Gastroesophageal sphincter (tissue), 4 donors: ENCODE results near the gene LRRFIP1. TPM values are rescaled to one million over a fixed set of nuclear protein-coding genes. Genes with fewer than 3 reads are reported as not detected.

Experiments used
- ATAC-seq: fragments of 150-250 bp; one replicate; pipeline ENCODE4 v1.9.1; 2016; ENCODE audit warnings: mild to moderate bottlenecking, moderate library complexity
- H3K27ac ChIP-seq, 4 donors: fragments of 200-600 bp; sonication (generic) in 3 of 4; 1 replicate in 3 of 4; 2 replicates in 1 of 4; pipeline ENCODE4 v1.5.1; 2016 to 2019
- H3K27me3 ChIP-seq: fragments of 200-600 bp; sonication (generic); one replicate; pipeline ENCODE4 v1.5.1; 2019
- H3K36me3 ChIP-seq, 2 donors: fragments of 200-600 bp; sonication (generic); one replicate each; pipeline ENCODE4 v1.5.1; 2019; ENCODE audit warnings: control low read depth in 1 of 2
- H3K4me1 ChIP-seq, 3 donors: fragments of 200-600 bp; sonication (generic); 1 replicate in 2 of 3; 2 replicates in 1 of 3; pipeline ENCODE4 v1.5.1; 2016 to 2019; ENCODE audit warnings: control low read depth in 2 of 3
- H3K4me3 ChIP-seq, 2 donors: fragments of 200-600 bp; sonication (generic); one replicate each; pipeline ENCODE4 v1.5.1; 2019; ENCODE audit warnings: mild to moderate bottlenecking in 1 of 2, moderate library complexity in 1 of 2
- H3K9me3 ChIP-seq, 3 donors: fragments of 200-600 bp; sonication (generic); one replicate each; pipeline ENCODE4 v1.5.1; 2017 to 2019; ENCODE audit warnings: control low read depth in 2 of 3
- CTCF ChIP-seq, 4 experiments: fragments of 200-600 bp in 2 of 4; fragments of 450-650 bp in 2 of 4; sonication (generic) in 1 of 4; IDR thresholded peaks; one replicate each; pipeline ENCODE4 v1.5.1; 2017 to 2019; ENCODE audit warnings: antibody characterized with exemption in 4 of 4, mild to moderate bottlenecking in 2 of 4, moderate library complexity in 2 of 4
- EP300 ChIP-seq: sonication (generic); formaldehyde crosslinking; IDR thresholded peaks from one replicate; pipeline ENCODE4 v1.6.1; 2017; ENCODE audit warnings: antibody characterized with exemption, mild to moderate bottlenecking
- POLR2A ChIP-seq, 2 donors: fragments of 450-650 bp; IDR thresholded peaks; one replicate each; pipeline ENCODE4 v1.6.1; 2017; ENCODE audit warnings: antibody characterized with exemption in 2 of 2, mild to moderate bottlenecking in 2 of 2, moderate library complexity in 1 of 2
- POLR2AphosphoS5 ChIP-seq: sonication (generic); formaldehyde crosslinking; IDR thresholded peaks from one replicate; pipeline ENCODE4 v1.6.1; 2017; ENCODE audit warnings: antibody characterized with exemption
- WGBS, 2 donors: methylation state at CpG; one replicate each; pipeline ENCODE4 v1.1.5; 2018; ENCODE audit warnings: low coverage in 1 of 2; 5-methylcytosine and 5-hydroxymethylcytosine counted together
- total RNA-seq, 4 donors: library from RNA; depleted of rRNA; stranded (reverse); fragments of >200 nt; gene quantifications; one replicate each; pipeline ENCODE4 v1.1.0, GENCODE V29; 2016

The LRRFIP1 gene
- total RNA-seq, 4 donors from 2014 or later: 164 to 225 (median 179) TPM

- TF ChIP-seq CTCF (IDR thresholded peaks at IDR 0.05) (no peak), EP300 (no peak), POLR2A (IDR thresholded peaks at IDR 0.05) (no peak), POLR2AphosphoS5 (no peak)
- Histone ChIP-seq H3K9me3 (no peaks in the 10 kb centered on the region), H3K36me3 (no peaks in the 10 kb centered on the region), H3K27me3 (no peaks in the 10 kb centered on the region), H3K27ac (no peak overlapping the region), H3K4me1 (peaks cover 0 to 5% (median 0%) of the 10 kb centered on the region in 3 donors), H3K4me3 (no peak overlapping the region)
- ATAC-seq: no peak
- 91% methylated on average over 2 of the region's 2 CpGs; no CpG with 5 or more reads in 1 of the 2 donors for WGBS, 2 donors
These were observed 25.5 kb downstream of the LRRFIP1 start for GRCh38 chr2:237652854-237653253.

GRCh38 chr2:237653776-237654558 is 26.6 kb downstream of the LRRFIP1 start:
- no peak for TF ChIP-seq CTCF (IDR thresholded peaks at IDR 0.05)
- TF ChIP-seq POLR2AphosphoS5: no peak
- TF ChIP-seq POLR2A (IDR thresholded peaks at IDR 0.05): no peak
- no peak for TF ChIP-seq EP300
- H3K9me3 ChIP-seq: no peaks in the 10 kb centered on the region
- 81 to 84% methylated on average over 5 of the region's 5 CpGs for WGBS, 2 donors
- H3K4me3 ChIP-seq: no peak overlapping the region
- peaks cover 0 to 5% (median 0%) of the 10 kb centered on the region in 3 donors for H3K4me1 ChIP-seq
- no peaks in the 10 kb centered on the region for H3K27me3 ChIP-seq
- ATAC-seq: no peak
- no peak overlapping the region for H3K27ac ChIP-seq
- no peaks in the 10 kb centered on the region for H3K36me3 ChIP-seq

GRCh38 chr2:237657063-237657462 is 29.7 kb downstream of the LRRFIP1 start:
- 92 to 100% methylated on average over 3 to 5 of the region's 5 CpGs for WGBS, 2 donors

GRCh38 chr2:237660381-237660900 is 33.1 kb downstream of the LRRFIP1 start:
- H3K36me3 ChIP-seq: no peaks in the 10 kb centered on the region
- WGBS, 2 donors: 80 to 95% methylated on average over 4 of the region's 5 CpGs
- peaks cover 7 to 43% (median 20%) of the 10 kb centered on the region in 3 donors for H3K4me1 ChIP-seq
- no peak overlapping the region for H3K4me3 ChIP-seq
- H3K27me3 ChIP-seq: no peaks in the 10 kb centered on the region
- ATAC-seq: no peak
- H3K27ac ChIP-seq: peak overlapping the region in 2 of 4 donors; percentile 77 to 86
- no peaks in the 10 kb centered on the region for H3K9me3 ChIP-seq
- TF ChIP-seq CTCF (IDR thresholded peaks at IDR 0.05) (no peak), POLR2AphosphoS5 (no peak), POLR2A (IDR thresholded peaks at IDR 0.05) (no peak), EP300 (no peak)

More at GRCh38 chr2:237657063-237657462, 29.7 kb downstream of the LRRFIP1 start:
- no peak overlapping the region for H3K27ac ChIP-seq
- no peak for ATAC-seq
- TF ChIP-seq CTCF (IDR thresholded peaks at IDR 0.05) (no peak), EP300 (no peak), POLR2AphosphoS5 (no peak), POLR2A (IDR thresholded peaks at IDR 0.05) (no peak)
- H3K9me3 ChIP-seq: no peaks in the 10 kb centered on the region
- H3K27me3 ChIP-seq: no peaks in the 10 kb centered on the region
- peaks cover 2 to 13% (median 8%) of the 10 kb centered on the region in 3 donors for H3K4me1 ChIP-seq
- no peak overlapping the region for H3K4me3 ChIP-seq
- no peaks in the 10 kb centered on the region for H3K36me3 ChIP-seq

GRCh38 chr2:237661270-237661669 is 33.9 kb downstream of the LRRFIP1 start:
- no peaks in the 10 kb centered on the region for H3K9me3 ChIP-seq
- H3K27ac ChIP-seq: peak overlapping the region; percentile 76 to 86 (median 80)
- no peak for ATAC-seq
- H3K4me3 ChIP-seq: no peak overlapping the region
- no peaks in the 10 kb centered on the region for H3K36me3 ChIP-seq
- TF ChIP-seq EP300: no peak
- TF ChIP-seq CTCF (IDR thresholded peaks at IDR 0.05): no peak
- TF ChIP-seq POLR2AphosphoS5: no peak
- no peak for TF ChIP-seq POLR2A (IDR thresholded peaks at IDR 0.05)
- H3K4me1 ChIP-seq: peaks cover 7 to 51% (median 20%) of the 10 kb centered on the region in 3 donors
- 44% methylated on average over 5 of the region's 6 CpGs; no CpG with 5 or more reads in 1 of the 2 donors for WGBS, 2 donors
- H3K27me3 ChIP-seq: no peaks in the 10 kb centered on the region
